Measurements from ENCODE around the gene FBXO34.

- TF ChIP-seq CTCF (IDR thresholded peaks at IDR 0.05), result no peak
- TF ChIP-seq POLR2A (IDR thresholded peaks at IDR 0.05), result no peak
These were observed 110.3 kb downstream of the FBXO34 start for GRCh38 chr14:55381561-55381960.
